Nephron (organoid): Measurements from ENCODE around the gene GBE1.

Experiments
- H3K27ac Mint-ChIP-seq, 3 experiments: 2 replicates each; pipeline ENCODE4 v1.8.0; 2020; ENCODE audit warnings: mixed read lengths in 3 of 3, mild to moderate bottlenecking in 2 of 3, moderate library complexity in 1 of 3
- H3K27me3 Mint-ChIP-seq: 2 replicates; pipeline ENCODE4 v1.8.0; 2021; ENCODE audit warnings: low read depth, mild to moderate bottlenecking, moderate library complexity, mixed read lengths
- H3K36me3 Mint-ChIP-seq: 2 replicates; pipeline ENCODE4 v1.8.0; 2020; ENCODE audit warnings: low read depth, mixed read lengths
- H3K4me1 Mint-ChIP-seq: 2 replicates; pipeline ENCODE4 v1.8.0; 2020; ENCODE audit warnings: mixed read lengths
- H3K4me3 Mint-ChIP-seq, 3 experiments: 2 replicates each; pipeline ENCODE4 v1.8.0; 2020; ENCODE audit warnings: mild to moderate bottlenecking in 3 of 3, mixed read lengths in 3 of 3, moderate library complexity in 2 of 3
- H3K9me3 Mint-ChIP-seq: 2 replicates; pipeline ENCODE4 v1.8.0; 2020; ENCODE audit warnings: mixed read lengths
- CTCF ChIP-seq, 3 experiments: fragments of 200-600 bp; sonication (generic); IDR thresholded peaks; one replicate each; pipeline ENCODE4 v1.5.0; 2021; ENCODE audit warnings: antibody characterized with exemption in 3 of 3; ENCODE audit not compliant: unreplicated experiment in 3 of 3

GBE1 gene

GRCh38 chr3:81531263-81531662 lies 230.2 kb downstream of the GBE1 start:
- no peak overlapping the region for H3K4me3 Mint-ChIP-seq
- peaks cover 43% of the 10 kb centered on the region for H3K36me3 Mint-ChIP-seq
- H3K4me1 Mint-ChIP-seq: no peaks in the 10 kb centered on the region
- no peaks in the 10 kb centered on the region for H3K27me3 Mint-ChIP-seq
- H3K9me3 Mint-ChIP-seq: peaks cover 16% of the 10 kb centered on the region
- no peak overlapping the region for H3K27ac Mint-ChIP-seq
- TF ChIP-seq CTCF (IDR thresholded peaks at IDR 0.05; ENCODE audit: unreplicated experiment in 3 of 3): no peak

DNA sequence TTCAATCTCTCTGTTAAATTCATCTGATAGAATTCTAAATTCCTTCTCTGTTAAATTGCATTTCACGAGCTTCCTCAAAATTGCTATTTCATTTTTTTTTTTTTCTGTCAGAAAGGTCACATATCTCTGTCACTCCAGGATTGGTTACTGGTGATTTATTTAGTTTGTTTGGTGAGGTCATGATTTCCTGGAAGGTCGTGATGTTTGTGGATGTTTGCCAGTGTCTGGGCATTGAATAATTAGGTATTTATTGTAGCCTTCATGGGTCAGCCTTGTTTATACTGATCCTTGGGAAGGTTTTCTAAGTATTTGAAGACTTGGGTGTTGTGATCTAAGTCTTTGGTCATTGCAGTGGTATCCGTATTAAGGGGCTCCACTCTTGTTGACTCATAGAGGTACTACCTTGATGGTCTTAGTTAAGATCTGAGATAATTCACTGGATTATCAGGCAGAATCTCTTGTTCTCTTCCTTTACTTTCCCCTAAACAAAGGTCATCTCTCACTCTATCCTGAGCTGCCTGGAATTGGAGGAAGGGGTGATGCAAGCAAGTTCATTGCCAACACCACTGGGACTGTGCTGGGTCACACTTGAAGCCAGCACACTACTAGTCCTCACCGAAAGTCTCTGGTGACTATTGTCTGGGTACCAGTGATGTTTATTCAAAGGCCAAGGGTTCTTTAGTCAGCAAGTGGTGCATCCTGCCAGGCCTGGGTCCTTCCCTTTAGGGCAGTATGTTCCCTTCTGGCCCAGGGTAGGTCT lies 231.1 kb downstream of the GBE1 start:
- Mint-ChIP-seq H3K36me3 (peaks cover 51% of the 10 kb centered on the region), H3K27me3 (no peaks in the 10 kb centered on the region), H3K4me1 (no peaks in the 10 kb centered on the region), H3K9me3 (peaks cover 23% of the 10 kb centered on the region), H3K4me3 (no peak overlapping the region), H3K27ac (no peak overlapping the region)
- no peak for TF ChIP-seq CTCF (IDR thresholded peaks at IDR 0.05; ENCODE audit: unreplicated experiment in 3 of 3)

- H3K27ac Mint-ChIP-seq: no peak overlapping the region
- no peaks in the 10 kb centered on the region for H3K27me3 Mint-ChIP-seq
- H3K36me3 Mint-ChIP-seq: peaks cover 11% of the 10 kb centered on the region
- H3K4me1 Mint-ChIP-seq: no peaks in the 10 kb centered on the region
- no peak overlapping the region for H3K4me3 Mint-ChIP-seq
- H3K9me3 Mint-ChIP-seq: peaks cover 13% of the 10 kb centered on the region
- TF ChIP-seq CTCF (IDR thresholded peaks at IDR 0.05; ENCODE audit: unreplicated experiment in 3 of 3): no peak
Measured at GRCh38 chr3:81521855-81522254, 239.6 kb downstream of the GBE1 start.

- Mint-ChIP-seq H3K4me1 (no peaks in the 10 kb centered on the region), H3K9me3 (no peaks in the 10 kb centered on the region), H3K27me3 (no peaks in the 10 kb centered on the region), H3K4me3 (no peak overlapping the region), H3K27ac (no peak overlapping the region), H3K36me3 (no peaks in the 10 kb centered on the region)
- TF ChIP-seq CTCF (IDR thresholded peaks at IDR 0.05; ENCODE audit: unreplicated experiment in 3 of 3): no peak
Measured at GRCh38 chr3:81518945-81519344, 242.5 kb downstream of the GBE1 start.

- Mint-ChIP-seq H3K4me1 (no peaks in the 10 kb centered on the region), H3K27me3 (no peaks in the 10 kb centered on the region), H3K9me3 (no peaks in the 10 kb centered on the region), H3K4me3 (no peak overlapping the region), H3K27ac (no peak overlapping the region), H3K36me3 (no peaks in the 10 kb centered on the region)
- no peak for TF ChIP-seq CTCF (IDR thresholded peaks at IDR 0.05; ENCODE audit: unreplicated experiment in 3 of 3)
Measured at GRCh38 chr3:81516042-81516441, 245.4 kb downstream of the GBE1 start.

- TF ChIP-seq CTCF (IDR thresholded peaks at IDR 0.05; ENCODE audit: unreplicated experiment in 3 of 3): no peak
- H3K27ac Mint-ChIP-seq: no peak overlapping the region
- H3K4me3 Mint-ChIP-seq: no peak overlapping the region
- no peaks in the 10 kb centered on the region for H3K4me1 Mint-ChIP-seq
- H3K9me3 Mint-ChIP-seq: no peaks in the 10 kb centered on the region
- H3K36me3 Mint-ChIP-seq: no peaks in the 10 kb centered on the region
- H3K27me3 Mint-ChIP-seq: no peaks in the 10 kb centered on the region
Measured at GRCh38 chr3:81513591-81513990, 247.9 kb downstream of the GBE1 start.
